GM12801 (cell line): ENCODE results near the gene C5orf63.

Experiments used
- TF ChIP-seq, protein P1 (sequence below): IDR thresholded peaks from one replicate; pipeline ENCODE4 v1.5.1; 2011; ENCODE audit warnings: control low read depth; ENCODE audit not compliant: insufficient read length; ENCODE audit errors: extremely low read depth

The C5orf63 gene

DNA sequence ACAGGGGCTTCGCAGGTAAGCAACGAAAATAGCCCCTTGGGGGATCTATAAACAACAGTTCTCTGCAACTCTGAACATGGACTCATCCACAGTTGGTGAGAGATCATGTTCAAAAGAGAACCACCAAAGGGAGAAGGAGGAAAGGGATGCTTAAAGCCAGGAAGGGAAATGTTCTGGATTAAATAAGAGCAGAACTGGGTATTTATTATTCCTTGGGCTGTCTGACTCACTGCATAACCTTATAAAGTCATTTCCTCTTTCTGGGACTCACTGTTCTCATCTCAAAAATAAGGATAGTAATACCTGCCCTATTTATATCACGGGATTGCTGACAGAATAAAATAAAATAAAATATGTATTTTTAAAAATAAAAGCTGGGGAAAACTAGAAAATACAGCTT lies 31.7 kb downstream of the C5orf63 start:
- TF ChIP-seq, protein P1, sequence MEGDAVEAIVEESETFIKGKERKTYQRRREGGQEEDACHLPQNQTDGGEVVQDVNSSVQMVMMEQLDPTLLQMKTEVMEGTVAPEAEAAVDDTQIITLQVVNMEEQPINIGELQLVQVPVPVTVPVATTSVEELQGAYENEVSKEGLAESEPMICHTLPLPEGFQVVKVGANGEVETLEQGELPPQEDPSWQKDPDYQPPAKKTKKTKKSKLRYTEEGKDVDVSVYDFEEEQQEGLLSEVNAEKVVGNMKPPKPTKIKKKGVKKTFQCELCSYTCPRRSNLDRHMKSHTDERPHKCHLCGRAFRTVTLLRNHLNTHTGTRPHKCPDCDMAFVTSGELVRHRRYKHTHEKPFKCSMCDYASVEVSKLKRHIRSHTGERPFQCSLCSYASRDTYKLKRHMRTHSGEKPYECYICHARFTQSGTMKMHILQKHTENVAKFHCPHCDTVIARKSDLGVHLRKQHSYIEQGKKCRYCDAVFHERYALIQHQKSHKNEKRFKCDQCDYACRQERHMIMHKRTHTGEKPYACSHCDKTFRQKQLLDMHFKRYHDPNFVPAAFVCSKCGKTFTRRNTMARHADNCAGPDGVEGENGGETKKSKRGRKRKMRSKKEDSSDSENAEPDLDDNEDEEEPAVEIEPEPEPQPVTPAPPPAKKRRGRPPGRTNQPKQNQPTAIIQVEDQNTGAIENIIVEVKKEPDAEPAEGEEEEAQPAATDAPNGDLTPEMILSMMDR, result no peak

DNA sequence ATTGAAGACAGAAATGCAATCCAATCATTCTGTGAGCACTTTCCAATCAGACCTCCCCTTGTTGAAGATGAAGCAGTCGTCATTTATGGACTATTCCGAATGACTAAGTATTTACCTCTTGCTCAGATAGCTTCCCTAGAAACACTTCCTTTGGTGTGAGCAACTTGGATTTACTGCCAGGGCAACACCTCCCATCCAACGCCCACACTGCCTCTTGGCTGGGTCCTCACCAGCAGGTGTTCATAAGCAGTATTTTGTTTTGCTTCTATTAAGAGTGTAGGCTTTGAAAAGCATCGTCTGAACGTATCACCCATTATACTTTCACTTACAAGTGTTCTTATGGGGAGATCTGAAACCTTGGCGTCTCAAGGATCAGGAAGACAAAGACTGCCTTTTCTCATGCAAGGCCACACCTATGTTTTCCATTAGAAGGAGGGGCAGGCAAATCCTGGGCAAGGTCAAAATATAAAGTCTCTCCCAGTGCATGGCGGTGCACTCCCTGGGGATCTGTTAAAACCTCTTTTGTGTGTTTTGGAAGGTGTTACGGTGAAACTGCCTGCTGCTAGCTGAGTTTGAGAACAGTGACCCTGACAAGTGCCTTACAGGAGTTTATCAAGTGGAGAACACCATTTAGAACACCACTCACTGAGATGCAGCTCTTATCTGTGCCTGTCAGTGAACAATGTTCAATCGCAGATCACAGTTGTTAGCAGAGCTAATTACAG lies 32.3 kb downstream of the C5orf63 start:
- TF ChIP-seq, protein P1, result no peak

DNA sequence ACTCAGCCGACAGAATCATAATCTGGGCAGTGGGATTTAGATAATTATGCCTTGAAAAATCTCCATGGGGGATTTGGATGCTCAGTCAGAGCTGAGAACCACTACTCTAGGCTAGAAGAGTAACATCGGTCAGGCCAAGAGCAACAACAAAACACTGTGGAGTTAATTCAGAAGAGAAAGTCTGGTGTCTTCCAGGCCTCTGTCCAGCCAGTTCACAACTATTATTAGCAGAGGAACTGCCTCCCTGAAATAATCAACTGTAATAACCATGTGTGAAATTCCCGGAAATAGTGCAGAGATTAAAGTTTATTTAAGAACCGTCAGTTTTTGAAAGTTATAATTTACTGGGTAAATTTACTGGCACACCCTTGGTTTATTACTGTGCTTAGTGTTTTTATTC lies 34.8 kb downstream of the C5orf63 start:
- TF ChIP-seq, protein P1, result no peak

DNA sequence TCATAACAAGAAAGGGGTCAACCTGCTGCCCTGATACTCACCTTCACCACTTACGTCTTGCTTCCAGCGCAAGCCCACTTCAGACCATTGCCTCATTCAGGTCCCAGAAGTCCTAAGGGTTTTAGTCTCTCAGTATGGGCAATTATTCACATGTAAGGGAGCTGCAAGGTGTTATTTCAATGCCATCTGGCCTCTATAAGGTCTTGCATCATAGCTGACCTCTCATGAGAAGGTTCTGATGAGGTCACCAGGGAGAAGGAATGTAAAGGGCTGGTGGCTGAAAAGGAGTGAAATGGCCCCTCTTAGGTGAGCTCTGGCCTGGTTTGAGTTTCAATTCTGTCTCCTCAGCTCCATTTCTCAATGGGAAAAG lies 41.5 kb downstream of the C5orf63 start:
- TF ChIP-seq, protein P1, result no peak

DNA sequence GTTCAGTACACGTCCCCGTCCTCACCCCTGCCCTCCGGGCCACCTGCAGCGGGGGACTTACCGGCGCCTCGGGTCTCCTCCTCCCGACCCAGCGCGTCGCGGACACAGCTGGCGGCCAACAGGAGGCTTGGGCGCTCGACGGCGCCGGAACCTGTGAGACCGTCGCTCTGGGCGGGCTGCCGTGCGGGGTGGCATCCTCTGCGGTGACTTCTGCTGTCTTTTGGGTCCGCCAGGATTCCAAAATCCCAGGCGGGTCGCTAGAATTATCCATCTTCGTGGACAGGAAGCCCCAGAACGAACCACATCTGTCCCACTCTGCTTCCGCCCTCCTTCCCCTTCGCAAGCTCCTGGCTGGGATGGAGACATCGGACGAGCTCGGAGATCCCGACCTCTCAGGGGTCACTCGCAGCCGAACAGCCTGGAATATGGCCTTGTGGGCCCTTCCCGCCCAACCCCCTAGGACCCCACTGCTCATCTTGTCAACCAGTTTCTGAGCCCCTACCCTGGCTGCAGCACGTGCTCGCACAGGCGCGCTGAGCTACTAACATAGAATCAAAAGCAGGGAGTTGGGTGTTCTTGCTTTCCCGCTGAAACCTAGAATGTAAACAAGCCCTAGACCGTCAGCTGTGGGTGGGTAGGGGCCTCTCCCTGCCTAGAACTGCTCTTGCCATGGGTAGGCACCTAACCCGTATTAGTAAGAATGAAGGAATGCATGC lies 42.0 kb downstream of the C5orf63 start:
- TF ChIP-seq, protein P1, result no peak

DNA sequence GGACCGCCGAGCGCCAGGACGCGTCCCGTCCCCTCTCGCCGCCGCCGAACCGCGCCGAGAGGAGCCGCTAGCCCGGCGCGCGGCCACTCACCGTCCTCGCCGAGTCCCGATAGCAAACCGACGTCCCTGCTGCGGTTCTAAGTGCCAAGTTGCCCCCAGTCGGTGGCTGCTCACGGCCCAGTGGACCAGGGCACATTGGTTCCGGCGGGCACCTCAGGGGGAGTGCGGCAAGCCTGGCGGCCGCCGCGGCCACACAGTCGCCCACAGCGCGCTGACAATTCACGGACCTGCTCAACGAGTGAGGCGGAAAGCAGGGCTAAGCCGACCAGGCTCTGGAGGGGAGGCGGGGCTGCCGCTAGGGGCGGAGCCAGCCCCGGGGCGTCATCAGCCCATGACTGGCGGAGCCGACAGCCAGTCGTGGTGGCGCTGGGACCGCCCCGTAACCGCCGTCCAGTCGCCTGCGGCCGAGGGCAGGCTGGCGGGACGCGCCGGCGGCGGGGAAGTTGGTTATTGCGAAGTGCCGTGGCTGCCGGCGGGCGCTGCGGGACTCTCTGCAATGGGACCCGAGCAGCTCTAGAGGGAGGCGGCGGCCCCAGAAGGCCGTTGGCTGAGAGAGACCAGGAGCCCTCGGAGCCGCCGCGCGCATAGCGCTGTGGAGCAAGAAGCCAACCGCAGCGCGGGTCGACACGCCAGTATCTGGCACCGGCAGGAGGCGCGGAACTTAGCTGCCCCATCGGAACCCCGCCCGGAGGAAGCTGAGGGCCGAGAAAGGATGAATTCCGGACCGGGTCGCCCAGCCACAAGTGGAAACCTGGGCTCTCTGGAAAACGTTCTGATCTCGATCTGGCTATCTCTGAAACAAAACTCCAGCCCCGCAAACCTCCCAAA lies 42.8 kb downstream of the C5orf63 start, which contains the start of gene MARCHF3:
TSS of gene MARCHF3 (minus strand) at position 300 of the 888 bp plus-strand sequence. CDS start 112,387 bp downstream, outside the sequence.
- TF ChIP-seq, protein P1, result no peak

DNA sequence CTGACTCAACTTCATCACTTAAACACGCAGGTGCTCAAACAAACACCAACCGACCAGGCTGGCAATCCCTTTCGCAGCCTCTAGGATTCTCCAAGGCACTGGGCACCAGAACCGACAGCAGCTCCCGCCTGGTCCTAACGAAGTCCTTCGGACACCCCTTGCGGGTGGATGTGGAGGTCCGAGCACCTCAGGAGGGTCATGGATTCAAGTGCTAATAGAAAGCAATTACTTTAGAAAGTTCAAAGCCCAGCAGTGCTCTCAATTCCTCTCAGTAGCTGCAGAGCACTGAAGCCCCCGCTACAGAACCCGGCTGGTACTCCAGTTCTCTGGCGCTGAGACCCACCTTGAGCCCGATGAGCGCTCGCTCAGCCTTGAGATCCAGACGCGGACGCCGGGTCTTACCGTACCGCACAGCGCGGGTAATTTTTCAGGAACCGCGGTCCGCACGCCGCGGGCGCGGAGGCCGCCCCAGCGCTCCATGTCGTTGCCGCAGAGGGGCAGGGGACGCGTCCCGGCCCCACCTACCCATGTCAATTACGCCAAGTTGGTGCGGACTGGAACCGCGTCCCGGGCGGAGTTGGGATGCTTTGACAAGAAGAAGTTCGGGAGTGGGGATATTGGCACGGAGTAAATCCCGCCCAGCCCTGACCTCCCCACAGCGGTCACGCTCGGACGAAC lies 43.6 kb downstream of the C5orf63 start:
- TF ChIP-seq, protein P1, result no peak
